ENCODE results near the gene FGF8. TPM values are rescaled to one million over a fixed set of nuclear protein-coding genes. Genes with fewer than 3 reads are reported as not detected.
A peak's percentile ranks its signal among the peaks of the same experiment; 100 is the strongest.

The FGF8 gene
- total and polyA plus RNA-seq, 2 donors (not counting 1 experiment from before 2014, with no cell fraction given): not detected

DNA sequence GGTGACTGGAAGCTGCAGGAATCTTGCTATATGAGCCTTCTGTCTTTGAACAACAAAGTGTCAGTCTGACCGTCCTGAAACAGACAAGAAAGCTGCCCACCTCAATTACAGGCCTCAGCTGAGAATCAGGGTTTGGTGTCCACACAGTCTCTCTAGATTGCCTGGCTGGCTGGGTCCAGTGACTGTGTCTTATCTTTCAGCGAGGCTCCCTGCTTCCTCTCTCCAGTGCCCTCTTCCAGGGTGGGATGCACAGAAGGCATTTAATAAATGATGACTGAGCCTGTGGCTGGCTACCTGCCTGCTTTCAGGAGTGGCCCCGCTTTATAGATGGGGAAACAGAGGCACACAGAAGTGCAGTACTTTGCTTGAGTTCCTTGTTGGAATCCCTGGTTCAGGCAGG lies 27.4 kb downstream of the FGF8 start:
- Histone ChIP-seq H3K9me3 (ENCODE audit: control insufficient read depth, insufficient read depth, low read depth, low read length) (no peaks in the 10 kb centered on the region), H3K27me3 (ENCODE audit: control insufficient read depth, insufficient read depth, low read length) (peaks cover 10% of the 10 kb centered on the region), H3K4me1 (ENCODE audit: control insufficient read depth, extremely low read depth, insufficient read depth, low read length) (no peaks in the 10 kb centered on the region), H4K20me1 (ENCODE audit: control insufficient read depth, extremely low read depth, insufficient read depth, low read length) (no peaks in the 10 kb centered on the region), H3K9ac (ENCODE audit: insufficient read depth, low read length) (no peak overlapping the region), H3K36me3 (ENCODE audit: control insufficient read depth, insufficient read depth, low read length) (no peaks in the 10 kb centered on the region), H2AFZ (ENCODE audit: low read length) (no peak overlapping the region), H3K79me2 (ENCODE audit: control insufficient read depth, insufficient read depth, low read length) (no peaks in the 10 kb centered on the region), H3K4me2 (ENCODE audit: extremely low read depth, insufficient read depth, low read length) (no peak overlapping the region), H3K4me3 (replicated peaks in 1 of 4; ENCODE audit: control extremely low read depth in 1 of 4, insufficient read depth in 1 of 4, low read depth in 3 of 4, low read length in 4 of 4) (no peak overlapping the region), H3K27ac (ENCODE audit: insufficient read depth, low read length) (no peak overlapping the region)
- no peak for DNase-seq (ENCODE audit: low read depth in 2 of 2)
- TF ChIP-seq CTCF (conservative IDR thresholded peaks at IDR 0.05 in 1 of 2, IDR thresholded peaks at IDR 0.05 in 1 of 2; ENCODE audit: low read depth in 1 of 2, low read length in 2 of 2) (no peak), EZH2 (IDR thresholded peaks at IDR 0.05; ENCODE audit: low read length, missing control alignments) (no peak)

- Histone ChIP-seq H3K27me3 (ENCODE audit: control insufficient read depth, insufficient read depth, low read length) (peaks cover 6% of the 10 kb centered on the region), H4K20me1 (ENCODE audit: control insufficient read depth, extremely low read depth, insufficient read depth, low read length) (no peaks in the 10 kb centered on the region), H3K4me3 (replicated peaks in 1 of 4; ENCODE audit: control extremely low read depth in 1 of 4, insufficient read depth in 1 of 4, low read depth in 3 of 4, low read length in 4 of 4) (no peak overlapping the region), H3K9me3 (ENCODE audit: control insufficient read depth, insufficient read depth, low read depth, low read length) (no peaks in the 10 kb centered on the region), H3K27ac (ENCODE audit: insufficient read depth, low read length) (no peak overlapping the region), H3K9ac (ENCODE audit: insufficient read depth, low read length) (no peak overlapping the region), H3K4me2 (ENCODE audit: extremely low read depth, insufficient read depth, low read length) (no peak overlapping the region), H2AFZ (ENCODE audit: low read length) (no peak overlapping the region), H3K36me3 (ENCODE audit: control insufficient read depth, insufficient read depth, low read length) (no peaks in the 10 kb centered on the region), H3K4me1 (ENCODE audit: control insufficient read depth, extremely low read depth, insufficient read depth, low read length) (no peaks in the 10 kb centered on the region), H3K79me2 (ENCODE audit: control insufficient read depth, insufficient read depth, low read length) (no peaks in the 10 kb centered on the region)
- TF ChIP-seq EZH2 (IDR thresholded peaks at IDR 0.05; ENCODE audit: low read length, missing control alignments): no peak
- no peak for TF ChIP-seq CTCF (conservative IDR thresholded peaks at IDR 0.05 in 1 of 2, IDR thresholded peaks at IDR 0.05 in 1 of 2; ENCODE audit: low read depth in 1 of 2, low read length in 2 of 2)
- no peak for DNase-seq (ENCODE audit: low read depth in 2 of 2)
Measured at GRCh38 chr10:101745074-101745696, 30.7 kb downstream of the FGF8 start.

DNA sequence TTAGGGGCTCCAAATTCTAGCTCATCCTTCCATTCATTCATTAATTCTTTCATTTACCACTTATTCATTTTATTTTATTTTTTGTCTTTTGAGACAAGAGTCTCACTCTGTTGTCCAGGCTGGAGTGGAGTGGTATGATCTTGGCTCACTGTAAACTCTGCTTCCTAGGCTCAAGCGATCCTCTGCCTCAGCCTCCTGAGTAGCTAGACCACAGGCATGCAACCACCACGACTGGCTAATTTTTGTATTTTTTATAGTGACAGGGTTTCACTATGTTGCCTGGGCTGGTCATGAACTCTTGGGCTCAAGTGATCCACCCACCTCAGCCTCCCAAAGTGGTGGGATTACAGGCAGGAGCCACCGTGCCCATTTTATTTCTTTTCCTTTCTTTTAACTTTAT lies 31.6 kb downstream of the FGF8 start:
- TF ChIP-seq CTCF (conservative IDR thresholded peaks at IDR 0.05 in 1 of 2, IDR thresholded peaks at IDR 0.05 in 1 of 2; ENCODE audit: low read depth in 1 of 2, low read length in 2 of 2): no peak
- no peak for TF ChIP-seq EZH2 (IDR thresholded peaks at IDR 0.05; ENCODE audit: low read length, missing control alignments)
- Histone ChIP-seq H3K79me2 (ENCODE audit: control insufficient read depth, insufficient read depth, low read length) (no peaks in the 10 kb centered on the region), H3K27ac (ENCODE audit: insufficient read depth, low read length) (no peak overlapping the region), H3K4me1 (ENCODE audit: control insufficient read depth, extremely low read depth, insufficient read depth, low read length) (no peaks in the 10 kb centered on the region), H3K4me3 (replicated peaks in 1 of 4; ENCODE audit: control extremely low read depth in 1 of 4, insufficient read depth in 1 of 4, low read depth in 3 of 4, low read length in 4 of 4) (no peak overlapping the region), H3K9me3 (ENCODE audit: control insufficient read depth, insufficient read depth, low read depth, low read length) (no peaks in the 10 kb centered on the region), H3K4me2 (ENCODE audit: extremely low read depth, insufficient read depth, low read length) (no peak overlapping the region), H2AFZ (ENCODE audit: low read length) (no peak overlapping the region), H3K9ac (ENCODE audit: insufficient read depth, low read length) (no peak overlapping the region), H3K36me3 (ENCODE audit: control insufficient read depth, insufficient read depth, low read length) (no peaks in the 10 kb centered on the region), H3K27me3 (ENCODE audit: control insufficient read depth, insufficient read depth, low read length) (peaks cover 6% of the 10 kb centered on the region), H4K20me1 (ENCODE audit: control insufficient read depth, extremely low read depth, insufficient read depth, low read length) (no peaks in the 10 kb centered on the region)
- peak in 1 of 2 donors; percentile 10 for DNase-seq (ENCODE audit: low read depth in 2 of 2)

Measured in fibroblast of lung (primary cell).